GM21619 (cell line): ENCODE results near the gene RNF126.

Experiments
- ATAC-seq: cut with Tn5 transposase; IDR thresholded peaks from one replicate; pipeline ENCODE4 v1.9.1; 2021; ENCODE audit not compliant: unreplicated experiment

RNF126 gene

DNA sequence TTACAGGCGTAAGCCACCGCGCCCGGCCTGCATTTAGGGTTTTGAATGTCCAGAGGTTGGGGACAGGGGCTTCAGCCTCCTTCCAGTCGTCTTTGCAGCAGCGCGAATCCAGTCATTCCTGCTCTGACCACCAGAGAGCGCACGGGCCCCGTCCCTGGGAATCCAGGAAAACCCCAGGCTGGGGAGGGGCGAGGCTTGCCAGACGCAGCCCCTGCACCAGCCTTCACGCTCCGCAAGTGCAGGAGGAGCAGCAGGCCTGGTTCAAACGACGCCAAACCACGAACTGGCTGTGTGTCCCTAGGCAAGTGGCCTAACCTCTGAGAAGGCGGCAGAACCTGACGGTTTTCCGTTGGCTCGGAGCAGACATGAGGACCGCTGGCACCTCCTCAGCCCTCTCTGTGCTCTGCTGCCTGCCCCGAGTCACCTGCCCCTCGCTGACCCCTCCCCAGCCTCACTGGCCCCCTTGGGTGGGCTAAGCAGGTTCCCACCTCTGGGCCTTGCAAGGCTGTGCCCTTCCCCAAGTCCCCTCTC is 2.0 kb upstream of the RNF126 start:
- no peak for ATAC-seq

DNA sequence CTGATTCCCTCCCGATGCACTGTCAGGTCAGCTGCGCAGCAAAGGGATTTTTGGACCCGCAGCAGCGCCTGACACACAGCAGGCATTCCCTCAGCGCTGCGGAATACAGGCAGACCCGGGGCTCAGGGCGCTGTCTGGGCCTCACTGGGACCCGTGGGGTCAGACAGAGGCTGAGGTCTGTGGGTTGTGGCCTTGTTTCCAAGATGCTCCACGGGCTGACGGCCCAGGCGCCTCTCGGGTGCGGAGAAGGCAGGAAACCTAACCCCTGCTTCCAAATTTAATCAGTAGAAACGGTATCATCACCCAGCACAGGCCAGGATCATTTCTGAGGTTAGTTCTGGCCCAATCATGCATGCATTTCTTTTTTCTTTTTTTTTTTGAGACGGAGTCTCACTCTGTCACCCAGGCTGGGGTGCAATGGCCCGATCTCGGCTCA is 686 bp upstream of the RNF126 start:
- no peak for ATAC-seq

DNA sequence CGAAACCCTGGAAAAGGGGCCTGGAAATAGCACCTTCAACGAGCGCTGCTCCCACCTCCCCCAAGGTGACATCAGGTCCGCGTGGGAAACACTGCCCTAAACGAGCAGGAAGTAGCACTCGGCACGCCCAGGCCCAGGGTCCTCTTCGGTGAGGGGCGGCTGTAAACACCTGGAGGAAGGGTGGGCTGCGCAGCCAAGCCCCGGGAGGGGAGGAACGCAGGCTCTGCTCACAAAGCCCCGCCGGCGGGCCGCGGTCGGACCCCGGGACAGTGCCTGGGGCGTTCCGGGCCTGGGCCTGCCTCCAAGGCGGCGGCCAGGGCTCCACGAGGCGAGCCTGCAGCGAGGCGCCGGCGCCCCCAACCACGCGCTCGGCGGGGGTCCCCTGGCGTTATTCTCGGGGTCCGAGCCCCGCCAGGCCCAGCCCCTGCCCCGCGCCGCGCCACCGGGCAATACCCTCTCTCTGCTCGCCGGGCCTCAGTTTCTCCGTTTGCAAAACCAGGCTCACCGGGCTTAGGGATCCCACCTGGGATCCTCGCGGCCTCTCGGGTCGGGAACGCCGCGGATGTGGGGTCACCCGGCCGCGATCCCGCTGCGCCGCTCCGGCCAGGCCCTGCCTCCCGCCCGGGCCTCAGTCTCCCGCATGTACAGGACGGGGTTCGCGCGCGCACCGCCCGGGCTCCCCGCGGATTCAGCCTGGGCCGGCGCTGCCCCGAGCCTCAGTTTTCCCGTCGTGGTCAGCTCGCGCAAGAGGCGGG is 630 bp downstream of the RNF126 start:
- peak; percentile 4 for ATAC-seq

DNA sequence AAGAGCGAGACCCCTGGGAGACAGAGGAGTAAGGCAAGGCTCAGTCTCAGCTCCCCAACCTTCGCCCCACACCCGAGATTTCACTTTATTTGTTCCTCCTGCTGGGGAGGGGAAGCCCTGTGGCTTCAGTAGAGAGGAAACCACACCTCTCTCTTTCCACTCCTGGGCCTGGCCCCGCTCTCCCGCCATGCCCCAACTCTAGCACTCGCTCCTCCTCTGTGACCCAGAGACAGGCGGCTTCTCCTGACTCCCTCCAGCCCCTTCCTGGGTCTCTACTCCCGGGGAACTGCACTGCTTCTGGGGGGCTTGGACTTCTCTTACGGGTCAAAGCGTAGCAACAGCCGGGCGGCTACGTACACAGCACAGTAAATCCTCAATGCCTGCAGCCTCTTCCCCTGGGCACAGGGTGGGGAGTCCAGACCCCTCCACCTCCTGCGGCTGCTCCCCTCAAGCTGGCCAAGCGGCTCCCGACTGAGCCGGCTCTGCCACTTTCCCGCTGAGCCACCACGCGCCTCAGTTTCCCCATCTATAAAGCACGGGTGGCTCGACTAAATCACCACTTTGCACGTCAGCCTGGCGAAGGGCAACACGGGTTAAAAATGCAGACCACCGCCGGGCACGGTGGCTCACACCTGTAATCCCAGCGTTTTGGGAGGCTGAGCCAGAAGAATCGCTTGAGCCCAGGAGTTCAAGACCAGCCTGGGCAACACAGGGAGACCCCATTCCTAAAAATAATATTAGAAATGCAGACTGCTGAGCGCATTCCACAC is 1.4 kb downstream of the RNF126 start:
- ATAC-seq, result peak; percentile 29

DNA sequence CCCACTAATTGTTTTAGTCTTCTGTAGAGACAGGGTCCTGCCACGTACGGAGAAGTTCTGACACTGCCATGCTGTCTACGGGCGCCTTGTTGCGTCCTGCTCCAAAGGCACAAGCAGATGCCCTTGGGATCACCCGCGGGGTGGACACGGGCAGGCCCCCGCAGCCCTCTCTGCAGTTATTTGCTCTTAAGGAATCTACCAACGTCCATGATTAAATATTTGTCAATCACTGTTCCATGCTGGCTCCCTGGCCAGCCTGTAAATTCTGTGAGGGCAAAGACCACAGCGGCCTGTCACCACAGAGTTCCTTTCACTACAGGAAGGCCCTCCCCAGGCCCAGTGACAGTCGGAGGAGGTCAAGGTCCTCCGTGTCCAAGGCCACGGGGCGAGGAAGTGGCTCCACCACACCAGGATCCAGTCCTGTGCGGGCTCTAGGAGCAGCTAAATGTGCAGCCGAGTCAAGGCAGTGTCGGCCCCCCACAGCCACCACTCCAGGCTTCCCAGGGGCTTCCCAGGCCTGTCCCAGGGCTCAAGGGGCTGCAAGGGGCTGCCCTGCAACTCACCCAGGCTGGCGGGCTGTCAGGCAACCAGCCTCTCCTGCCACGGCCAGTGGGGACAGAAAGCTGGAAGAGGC is 2.1 kb downstream of the RNF126 start:
- no peak for ATAC-seq

DNA sequence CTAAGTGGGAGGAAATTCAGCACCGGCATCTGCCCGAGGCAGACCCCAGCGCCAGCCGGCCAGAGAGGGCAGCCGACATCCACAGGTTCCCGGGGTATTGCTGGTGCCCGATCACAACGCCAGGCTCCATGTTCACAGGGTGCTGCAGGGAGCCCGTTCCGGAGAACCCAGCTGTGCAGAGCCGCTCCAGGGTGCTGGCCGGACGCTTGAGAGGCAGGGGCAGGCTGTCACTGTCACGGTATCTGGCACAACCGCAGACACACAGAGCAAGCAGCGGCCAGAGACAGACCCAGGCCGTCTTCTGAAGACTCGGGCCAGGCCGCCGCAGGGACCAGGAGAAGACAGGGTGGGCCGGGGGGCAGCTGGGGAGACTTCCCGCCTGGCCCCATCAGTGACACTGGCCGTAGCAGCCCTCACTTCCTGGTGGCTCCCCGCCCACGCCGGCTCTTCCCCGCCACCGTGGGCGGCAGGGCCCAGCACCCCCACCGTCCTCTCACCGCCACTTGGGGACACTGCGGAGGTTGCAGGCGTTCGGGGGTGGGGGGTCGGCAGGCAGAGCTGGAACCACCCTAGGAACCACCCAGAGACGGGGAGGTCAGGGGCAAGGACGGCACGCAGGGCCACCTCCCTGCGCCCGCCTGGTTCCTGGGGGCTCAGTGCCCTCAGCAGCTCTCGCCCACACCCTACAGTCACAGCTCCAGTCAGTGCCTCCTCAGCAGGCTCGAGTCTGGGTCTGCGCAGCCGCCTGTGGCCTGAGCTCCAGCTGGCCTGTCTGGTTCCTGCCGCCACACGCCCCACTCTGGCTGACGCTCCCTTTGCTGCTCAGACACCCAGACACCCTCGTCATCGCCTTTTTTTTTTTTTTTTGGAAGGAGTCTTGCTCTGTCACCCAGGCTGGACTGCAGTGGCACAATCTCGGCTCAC is 3.8 kb downstream of the RNF126 start:
- no peak for ATAC-seq

DNA sequence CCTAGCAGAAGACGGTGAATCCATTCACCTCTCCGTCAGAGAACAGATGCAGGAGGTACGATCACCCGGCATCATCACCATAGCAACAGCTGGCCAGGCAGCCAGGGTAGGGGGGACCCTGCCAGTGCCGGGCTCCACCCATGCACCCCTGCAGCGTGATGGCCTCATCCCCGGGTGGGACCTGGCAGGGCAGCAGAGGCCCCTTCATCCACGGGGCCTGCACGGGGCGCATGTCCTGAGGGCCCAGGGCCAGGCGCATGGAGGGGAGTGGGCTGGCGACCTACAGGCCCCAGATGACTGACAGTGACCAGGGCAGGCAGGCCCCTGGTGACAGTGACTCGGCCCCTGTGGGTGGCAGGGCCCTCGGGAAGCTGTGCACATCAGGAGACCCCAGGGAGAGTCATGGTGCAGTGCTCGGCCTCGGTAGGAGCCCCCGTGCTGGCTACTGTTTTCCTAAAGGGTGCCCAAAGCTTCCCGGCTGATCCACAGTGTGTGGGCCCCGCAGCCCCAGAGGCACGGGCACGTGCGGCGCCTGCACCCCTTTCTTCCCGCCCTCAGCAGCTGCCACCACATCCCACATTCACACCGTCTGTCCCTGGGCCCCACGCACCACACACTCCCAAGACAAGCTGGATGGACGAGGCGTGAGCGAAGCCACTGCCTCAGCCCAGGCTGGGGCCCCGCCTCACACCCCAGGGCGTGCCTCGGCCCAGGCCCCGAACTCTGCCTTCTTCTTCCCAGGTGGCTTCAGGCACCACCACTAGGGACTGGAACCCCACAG is 4.8 kb downstream of the RNF126 start:
- ATAC-seq, result no peak

DNA sequence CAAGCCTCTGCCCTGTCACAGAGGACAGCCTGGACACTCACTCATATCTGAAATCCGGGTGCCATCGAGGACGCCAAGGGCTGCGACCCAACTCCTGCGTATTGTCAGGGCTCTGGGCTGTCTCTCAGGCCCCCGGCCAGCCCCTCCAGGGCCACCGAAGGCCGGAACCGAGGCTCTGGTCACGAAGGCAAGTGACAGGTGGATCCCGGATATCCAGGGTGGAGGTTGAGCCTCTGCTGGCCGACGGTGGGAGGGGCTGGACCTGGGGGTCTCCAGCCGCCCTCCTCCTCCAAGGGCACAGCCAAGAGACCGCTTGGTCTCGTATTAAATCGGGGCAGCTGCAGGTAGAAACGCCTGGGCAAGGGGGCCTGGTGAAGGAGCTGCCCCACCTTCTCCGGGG is 5.4 kb downstream of the RNF126 start:
- no peak for ATAC-seq

DNA sequence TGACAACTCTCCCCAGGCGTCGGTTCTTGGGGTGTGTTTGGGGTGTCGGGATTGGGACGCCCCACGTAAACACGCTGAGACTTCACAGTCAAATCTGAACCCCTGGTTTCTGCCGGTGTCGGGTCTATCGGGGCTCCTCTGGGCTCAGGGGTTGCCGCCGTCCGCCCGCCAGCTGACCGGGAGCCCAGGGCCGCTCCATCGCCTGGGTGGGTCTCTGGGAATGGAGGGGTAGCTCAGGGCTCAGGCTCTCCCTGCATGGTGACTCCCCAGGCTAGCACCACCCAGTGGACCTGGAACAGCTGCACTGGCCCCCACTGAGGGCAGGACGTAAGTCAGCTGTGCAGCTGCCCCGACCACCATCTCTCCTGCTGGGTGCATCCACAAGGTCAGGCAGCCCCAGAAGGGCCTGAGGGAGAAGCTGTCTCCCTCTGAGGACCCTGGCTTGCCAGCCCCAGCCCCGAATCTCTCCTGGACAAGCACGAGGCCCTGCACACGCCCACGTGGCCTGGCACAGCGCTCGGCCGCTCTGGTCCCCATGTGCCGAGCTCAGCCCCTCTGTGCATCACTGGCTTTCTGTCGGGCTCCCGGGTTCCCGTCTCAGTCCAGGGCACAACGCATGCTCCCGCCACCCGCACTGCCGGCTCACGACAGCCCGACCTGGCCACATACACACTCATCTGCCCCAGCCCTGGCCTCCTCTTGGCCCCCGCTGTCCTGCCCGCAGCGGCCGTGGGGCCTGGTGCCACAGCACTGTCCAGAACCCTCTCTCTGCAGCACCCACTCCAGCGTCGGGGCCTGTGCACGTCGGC is 6.1 kb downstream of the RNF126 start:
- ATAC-seq, result no peak

DNA sequence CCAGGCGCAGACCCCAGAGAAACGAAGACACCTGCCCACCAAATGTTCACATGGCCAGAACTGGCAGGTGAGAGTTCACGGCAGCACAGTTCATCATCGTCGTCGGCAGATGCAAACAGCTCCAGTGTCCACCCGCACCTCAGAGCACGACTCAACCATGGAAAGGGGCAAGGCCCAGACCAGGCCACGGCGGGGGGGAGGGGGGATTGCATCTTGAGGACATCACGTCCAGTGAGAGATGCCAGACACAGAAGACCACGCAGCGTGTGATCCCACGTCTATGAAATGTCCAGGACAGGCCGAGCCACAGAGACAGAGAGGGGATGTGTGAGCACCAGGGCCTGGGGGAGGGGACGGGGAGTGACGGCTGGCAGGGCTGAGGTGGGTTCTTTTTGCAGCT is 7.3 kb downstream of the RNF126 start:
- ATAC-seq, result no peak

DNA sequence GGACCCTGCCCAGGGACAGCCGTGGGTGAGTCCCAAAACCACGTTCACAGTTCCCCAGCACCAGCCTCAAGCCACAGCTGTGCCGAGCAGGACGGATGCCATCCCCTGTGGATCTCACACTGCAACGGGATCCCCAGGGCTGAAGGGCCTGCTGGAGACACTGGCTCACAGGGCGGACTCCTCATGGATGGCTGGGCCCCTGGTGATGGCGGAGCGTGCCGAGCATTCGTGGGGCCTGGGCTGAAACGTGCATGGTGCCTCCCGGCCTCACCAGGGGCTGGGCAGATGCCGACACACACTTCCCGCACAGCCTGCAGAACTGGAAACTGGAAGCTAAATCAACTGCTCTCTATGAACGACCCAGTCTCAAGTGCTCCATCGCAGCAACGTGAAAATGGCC is 9.6 kb downstream of the RNF126 start:
- ATAC-seq, result no peak

DNA sequence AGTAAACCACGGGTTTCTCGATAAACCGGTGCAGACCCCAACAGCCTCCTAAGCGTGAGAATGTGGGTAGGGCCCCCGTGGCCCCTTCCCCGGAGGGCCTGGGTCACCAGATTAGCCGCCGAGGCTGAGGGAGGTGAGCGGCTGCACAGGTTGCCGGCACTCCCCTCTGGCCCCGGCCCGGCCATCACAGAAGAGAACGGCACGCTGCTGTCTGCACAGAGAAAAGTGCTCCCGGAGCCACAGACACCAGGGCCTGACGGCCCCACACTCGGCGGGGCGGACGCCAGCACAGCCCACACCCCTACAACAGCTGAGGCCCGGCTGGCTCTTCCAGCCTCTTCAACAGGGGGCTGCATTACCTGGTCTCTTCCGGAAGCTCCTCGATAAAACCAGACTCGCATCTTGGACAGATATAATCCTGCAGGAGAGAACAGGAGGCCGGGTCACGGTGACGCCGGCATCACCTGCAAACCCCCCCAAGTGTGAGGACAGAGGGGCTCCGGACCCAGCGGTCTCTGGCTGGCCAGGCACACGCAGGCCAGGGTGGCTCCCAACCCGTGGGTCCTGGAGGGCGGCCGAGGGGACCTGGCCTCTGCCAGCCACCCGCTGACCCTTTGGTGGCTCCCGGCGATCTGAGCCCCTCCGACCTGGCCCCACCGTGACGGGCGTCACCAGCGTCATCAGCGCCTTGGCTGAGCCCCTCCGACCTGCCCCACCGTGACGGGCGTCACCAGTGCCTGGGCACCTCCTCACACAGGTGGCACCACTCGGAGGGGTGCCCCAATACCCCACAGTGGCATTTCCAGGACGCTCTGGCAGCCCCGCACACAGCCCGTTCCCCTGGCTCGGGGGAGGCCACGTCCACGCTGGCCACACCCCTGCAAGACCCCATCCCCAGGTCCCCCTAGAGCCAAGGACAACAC is 10.3 kb downstream of the RNF126 start:
- no peak for ATAC-seq

DNA sequence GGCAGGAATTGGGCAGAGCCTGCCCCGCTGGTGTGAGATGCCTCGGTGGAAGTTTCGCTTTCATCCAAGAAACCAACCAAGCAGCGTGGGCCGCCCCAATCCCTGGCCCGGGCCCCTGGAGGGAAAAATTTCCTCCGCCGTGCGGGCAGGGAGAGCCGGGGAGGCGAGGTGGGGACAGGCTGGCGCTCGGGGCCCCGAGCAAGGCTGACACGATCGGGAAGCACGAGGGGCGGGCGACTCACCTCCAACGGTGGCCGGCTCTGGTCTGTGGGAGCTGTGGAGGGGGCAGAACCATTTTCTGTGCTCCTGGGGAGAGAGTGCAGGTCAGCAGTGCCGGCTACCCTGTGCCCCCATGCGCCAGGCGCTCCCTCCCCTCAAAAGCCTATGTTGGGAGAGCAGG is 11.0 kb downstream of the RNF126 start:
- no peak for ATAC-seq

DNA sequence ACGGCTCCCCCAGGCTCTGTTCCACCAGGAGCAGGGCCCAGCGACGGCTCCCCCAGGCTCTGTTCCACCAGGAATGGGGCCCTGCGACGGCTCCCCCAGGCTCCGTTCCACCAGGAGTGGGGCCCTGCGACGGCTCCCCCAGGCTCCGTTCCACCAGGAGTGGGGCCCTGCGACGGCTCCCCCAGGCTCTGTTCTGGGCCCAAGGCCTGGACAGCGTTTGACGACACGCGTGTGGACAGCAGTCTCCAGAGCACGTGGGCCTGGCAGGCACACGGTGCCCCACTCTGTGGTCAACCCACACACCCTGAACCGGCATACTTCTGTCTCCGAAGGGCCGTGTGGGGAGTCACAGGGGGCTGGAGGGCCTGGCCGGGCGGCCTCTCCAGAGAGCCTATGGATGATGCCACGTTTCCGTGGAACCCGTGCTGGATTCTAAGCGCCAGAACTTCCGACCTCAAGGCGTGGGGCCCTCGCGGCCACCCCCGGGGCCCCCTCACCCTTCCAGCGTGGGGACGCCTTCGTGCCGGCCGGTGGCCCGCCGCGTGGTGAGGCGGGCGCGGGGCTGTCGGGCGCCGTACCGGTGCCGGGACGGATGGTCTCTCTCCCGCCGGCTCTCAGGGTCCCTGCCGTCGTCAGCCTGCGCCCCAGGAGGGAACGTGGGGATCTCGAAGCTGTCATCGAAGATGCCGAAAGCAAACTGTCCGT is 11.7 kb downstream of the RNF126 start:
- no peak for ATAC-seq

DNA sequence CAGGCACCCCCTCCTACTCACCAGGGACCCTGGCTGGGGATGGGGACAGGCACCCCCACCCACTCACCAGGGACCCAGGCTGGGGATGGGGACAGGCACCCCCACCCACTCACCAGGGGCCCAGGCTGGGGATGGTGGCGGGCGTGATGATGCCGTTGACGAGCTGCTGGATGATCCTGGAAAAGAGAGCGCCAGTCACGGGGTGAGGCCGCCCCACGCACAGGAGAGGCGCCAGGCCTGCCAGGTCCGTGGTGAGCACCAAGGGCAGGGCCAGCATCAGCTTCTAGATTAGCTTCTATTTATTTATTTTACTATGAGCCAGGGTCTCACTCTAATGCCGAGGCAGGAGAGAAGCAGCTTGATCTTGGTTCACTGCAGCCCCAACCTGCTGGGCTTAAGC is 12.9 kb downstream of the RNF126 start:
- ATAC-seq, result no peak

DNA sequence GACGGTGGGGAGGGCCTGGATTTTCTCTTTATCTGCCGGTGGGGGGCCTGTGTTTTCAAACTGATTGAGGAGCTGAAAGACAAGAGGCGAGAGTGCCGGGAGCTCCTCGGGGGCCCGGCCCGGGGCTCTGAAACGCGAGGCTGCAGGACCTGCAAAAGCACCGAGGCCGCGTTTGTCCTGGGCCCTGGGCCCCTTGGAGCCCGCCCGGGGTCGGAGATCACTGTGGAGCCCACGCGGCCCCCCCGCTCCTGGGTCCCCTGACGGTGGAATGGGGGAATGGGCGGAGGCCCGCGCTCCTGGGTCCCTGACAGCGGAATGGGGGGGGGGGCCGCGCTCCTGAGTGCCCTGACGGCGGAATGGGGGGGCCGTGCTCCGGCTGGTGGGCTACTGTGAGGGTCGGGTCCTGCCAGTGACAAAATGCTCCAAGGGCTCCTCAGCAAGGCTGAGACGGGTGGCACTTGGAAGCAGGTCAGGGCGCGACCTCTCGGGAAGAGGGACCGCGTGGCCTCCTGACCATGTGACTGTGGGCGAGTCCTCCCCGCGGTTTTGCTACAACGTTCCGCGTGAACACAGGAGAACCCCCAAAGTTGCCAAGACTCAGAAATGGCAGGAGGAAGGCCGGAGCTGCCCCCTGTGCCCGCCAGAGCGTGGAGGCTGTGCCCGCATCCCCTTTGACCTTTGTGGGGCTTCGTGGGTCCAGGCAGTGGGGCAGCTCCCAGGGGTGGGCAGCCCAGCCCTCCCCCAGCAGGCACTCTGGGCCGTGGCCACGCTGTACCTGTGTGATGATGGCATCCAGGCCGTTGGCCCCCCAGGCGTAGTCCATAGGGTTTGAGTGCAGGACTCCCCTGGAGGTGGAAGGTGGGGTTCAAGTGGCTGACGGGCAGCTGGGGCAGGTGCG is 13.9 kb downstream of the RNF126 start:
- ATAC-seq, result no peak
